Activated CD8-positive, alpha-beta memory T cell treated with anti-CD3 and anti-CD28 coated beads, Interleukin-2, amount 50 U/mL, for 4 hours (primary cell): ENCODE data around the gene MRPL43.

Source experiments
- DNase-seq: peaks from one replicate; pipeline ENCODE4 v3.0.0-alpha.2; 2020

MRPL43 gene

GRCh38 chr10:100962351-100963080 is 24.8 kb downstream of the MRPL43 start:
- DNase-seq, result no peak

- no peak for DNase-seq
Observed at GRCh38 chr10:100960251-100960650, 27.0 kb downstream of the MRPL43 start.

- no peak for DNase-seq
Observed at GRCh38 chr10:100948916-100949315, 38.4 kb downstream of the MRPL43 start.

- DNase-seq, result no peak
Observed at GRCh38 chr10:100945754-100946153, 41.5 kb downstream of the MRPL43 start.

GRCh38 chr10:100943508-100943907 is 43.8 kb downstream of the MRPL43 start:
- no peak for DNase-seq

GRCh38 chr10:100942229-100942628 is 45.1 kb downstream of the MRPL43 start:
- DNase-seq, result no peak

GRCh38 chr10:100939763-100940344 is 47.4 kb downstream of the MRPL43 start:
- no peak for DNase-seq
